Measurements from ENCODE around the gene RBBP8. TPM values are rescaled to one million over a fixed set of nuclear protein-coding genes. Genes with fewer than 3 reads are reported as not detected.
A peak's percentile ranks its signal among the peaks of the same experiment; 100 is the strongest.

Gene RBBP8
- total and polyA plus RNA-seq, 8 donors, result 6.4 to 54.0 (median 30.1) TPM

- Histone ChIP-seq H3K4me3 (no peak overlapping the region), H3K27me3 (no peaks in the 10 kb centered on the region), H3K4me1 (no peaks in the 10 kb centered on the region), H3K9me3 (no peaks in the 10 kb centered on the region), H3K27ac (no peak overlapping the region), H3K36me3 (peaks cover 0 to 8% (median 0%) of the 10 kb centered on the region in 4 donors)
- intact Hi-C loops (cut with DNase I; ENCODE audit: low total_unique reads), result no loop called here
- no peak for DNase-seq
- no peak for TF ChIP-seq POLR2A (IDR thresholded peaks at IDR 0.05)
- TF ChIP-seq EP300 (IDR thresholded peaks at IDR 0.05), result no peak
- no peak for TF ChIP-seq CTCF (IDR thresholded peaks at IDR 0.05)
- TF ChIP-seq POLR2AphosphoS5 (IDR thresholded peaks at IDR 0.05), result no peak
Measured at GRCh38 chr18:22962004-22962403, 28.9 kb downstream of the RBBP8 start.

GRCh38 chr18:22964116-22964515 is 31.0 kb downstream of the RBBP8 start:
- no peak for TF ChIP-seq POLR2A (IDR thresholded peaks at IDR 0.05)
- no peak for TF ChIP-seq POLR2AphosphoS5 (IDR thresholded peaks at IDR 0.05)
- no peak for TF ChIP-seq CTCF (IDR thresholded peaks at IDR 0.05)
- TF ChIP-seq EP300 (IDR thresholded peaks at IDR 0.05), result no peak
- Histone ChIP-seq H3K27me3 (no peaks in the 10 kb centered on the region), H3K9me3 (no peaks in the 10 kb centered on the region), H3K27ac (no peak overlapping the region), H3K4me3 (no peak overlapping the region), H3K4me1 (no peaks in the 10 kb centered on the region), H3K36me3 (peaks cover 0 to 8% (median 0%) of the 10 kb centered on the region in 4 donors)
- DNase-seq, result no peak
- 66 to 79% (median 73%) methylated on average over 3 of the region's 3 CpGs for WGBS, 5 donors
- intact Hi-C loops (cut with DNase I; ENCODE audit: low total_unique reads), result no loop called here

GRCh38 chr18:22964722-22965121 is 31.6 kb downstream of the RBBP8 start:
- Histone ChIP-seq H3K27me3 (no peaks in the 10 kb centered on the region), H3K36me3 (peaks cover 0 to 8% (median 2%) of the 10 kb centered on the region in 4 donors), H3K4me3 (no peak overlapping the region), H3K9me3 (no peaks in the 10 kb centered on the region), H3K4me1 (no peaks in the 10 kb centered on the region), H3K27ac (no peak overlapping the region)
- intact Hi-C loops (cut with DNase I; ENCODE audit: low total_unique reads), result no loop called here
- TF ChIP-seq CTCF (IDR thresholded peaks at IDR 0.05) (no peak), EP300 (IDR thresholded peaks at IDR 0.05) (no peak), POLR2A (IDR thresholded peaks at IDR 0.05) (no peak), POLR2AphosphoS5 (IDR thresholded peaks at IDR 0.05) (no peak)
- no peak for DNase-seq

GRCh38 chr18:22971038-22971437 is 37.9 kb downstream of the RBBP8 start:
- Histone ChIP-seq H3K4me3 (no peak overlapping the region), H3K9me3 (no peaks in the 10 kb centered on the region), H3K27me3 (no peaks in the 10 kb centered on the region), H3K4me1 (no peaks in the 10 kb centered on the region), H3K36me3 (peaks cover 0 to 14% (median 0%) of the 10 kb centered on the region in 4 donors), H3K27ac (no peak overlapping the region)
- peak in 1 of 2 donors; percentile 6 for DNase-seq
- TF ChIP-seq POLR2AphosphoS5 (IDR thresholded peaks at IDR 0.05), result no peak
- TF ChIP-seq POLR2A (IDR thresholded peaks at IDR 0.05), result no peak
- TF ChIP-seq CTCF (IDR thresholded peaks at IDR 0.05), result no peak
- no peak for TF ChIP-seq EP300 (IDR thresholded peaks at IDR 0.05)
- 89 to 98% (median 94%) methylated on average over 3 of the region's 3 CpGs for WGBS, 5 donors
- intact Hi-C loops (cut with DNase I; ENCODE audit: low total_unique reads), result no loop called here

Measured in stomach (tissue), 9 donors.